BE2C (cell line): Measurements from ENCODE around the gene RNF225.
"Not testable (repeated sequence)": the region's sequence is repeated elsewhere in the genome, so short reads cannot be mapped to it uniquely, and the experiment has no call there.

Experiments used
- DNase-seq: peaks from one replicate; pipeline ENCODE4 v3.0.0-alpha.2; 2020
- H3K27me3 ChIP-seq: fragments of 250-450 bp; sonication (Bioruptor Pico); 2 replicates; pipeline ENCODE4 v1.5.1; 2020; ENCODE audit warnings: mild to moderate bottlenecking
- H3K36me3 ChIP-seq: fragments of 250-450 bp; sonication (Bioruptor Pico); 2 replicates; pipeline ENCODE4 v1.5.1; 2020; ENCODE audit warnings: mild to moderate bottlenecking
- H3K4me1 ChIP-seq: fragments of 250-450 bp; sonication (Bioruptor Pico); 2 replicates; pipeline ENCODE4 v1.5.1; 2020
- H3K4me3 ChIP-seq: 2 replicates; pipeline ENCODE4 v1.5.1; 2011; ENCODE audit warnings: low read depth, low read length
- H3K9me3 ChIP-seq: fragments of 250-450 bp; sonication (Bioruptor Pico); 2 replicates; pipeline ENCODE4 v1.5.1; 2020
- CTCF ChIP-seq: IDR thresholded peaks from 2 replicates; pipeline ENCODE4 v1.5.1; 2012; ENCODE audit warnings: mild to moderate bottlenecking, low read depth, low read length

RNF225 gene

GRCh38 chr19:58368561-58369360, 26.7 kb upstream of the RNF225 start:
- Histone ChIP-seq H3K4me1 (no peaks in the 10 kb centered on the region), H3K9me3 (no peaks in the 10 kb centered on the region; the same call in 1 of the 2 replicates), H3K27me3 (no peaks in the 10 kb centered on the region), H3K4me3 (no peak overlapping the region), H3K36me3 (no peaks in the 10 kb centered on the region)
- DNase-seq: no peak
- TF ChIP-seq CTCF: no peak

- no peaks in the 10 kb centered on the region for H3K27me3 ChIP-seq
- no peak overlapping the region for H3K4me3 ChIP-seq
- H3K36me3 ChIP-seq: no peaks in the 10 kb centered on the region
- no peak for TF ChIP-seq CTCF
- H3K9me3 ChIP-seq: no peaks in the 10 kb centered on the region; the same call in 1 of the 2 replicates
- DNase-seq: no peak
- no peaks in the 10 kb centered on the region for H3K4me1 ChIP-seq
Measured at GRCh38 chr19:58372311-58373133, 22.9 kb upstream of the RNF225 start.

- Histone ChIP-seq H3K4me1 (no peaks in the 10 kb centered on the region), H3K4me3 (no peak overlapping the region), H3K36me3 (no peaks in the 10 kb centered on the region), H3K9me3 (no peaks in the 10 kb centered on the region; the same call in 1 of the 2 replicates), H3K27me3 (no peaks in the 10 kb centered on the region)
- no peak for TF ChIP-seq CTCF
- DNase-seq: no peak
Measured at GRCh38 chr19:58374200-58374599, 21.3 kb upstream of the RNF225 start.

GRCh38 chr19:58376724-58377123, 18.7 kb upstream of the RNF225 start:
- H3K9me3 ChIP-seq, H3K4me3 ChIP-seq, H3K27me3 ChIP-seq, H3K4me1 ChIP-seq, DNase-seq, H3K36me3 ChIP-seq: not testable (repeated sequence)

GRCh38 chr19:58379246-58379645, 16.2 kb upstream of the RNF225 start:
- Histone ChIP-seq H3K4me1 (no peaks in the 10 kb centered on the region), H3K4me3 (no peak overlapping the region), H3K36me3 (no peaks in the 10 kb centered on the region), H3K9me3 (no peaks in the 10 kb centered on the region), H3K27me3 (no peaks in the 10 kb centered on the region)
- TF ChIP-seq CTCF: no peak
- DNase-seq: no peak

- H3K4me1 ChIP-seq: no peaks in the 10 kb centered on the region
- DNase-seq: no peak
- no peaks in the 10 kb centered on the region for H3K9me3 ChIP-seq
- H3K36me3 ChIP-seq: no peaks in the 10 kb centered on the region
- no peaks in the 10 kb centered on the region for H3K27me3 ChIP-seq
- peak overlapping the region; percentile 81 for H3K4me3 ChIP-seq
- no peak for TF ChIP-seq CTCF
Measured at GRCh38 chr19:58380037-58380661, 15.3 kb upstream of the RNF225 start.
